Smooth muscle cell (in vitro differentiated cells): Measurements from ENCODE around the gene MFN2. TPM values are rescaled to one million over a fixed set of nuclear protein-coding genes. Genes with fewer than 3 reads are reported as not detected.
"Not testable (repeated sequence)": the region's sequence is repeated elsewhere in the genome, so short reads cannot be mapped to it uniquely, and the experiment has no call there.

Source experiments
- DNase-seq: peaks from one replicate; lab custom pipeline; 2025; ENCODE audit not compliant: unreplicated experiment; lab: John Stamatoyannopoulos, UW
- H2AFZ ChIP-seq: fragments of 200-600 bp; sonication (generic); 2 replicates; pipeline ENCODE4 v1.6.0; 2016; ENCODE audit warnings: antibody characterized with exemption, low read depth, mild to moderate bottlenecking
- H3F3A ChIP-seq: fragments of 200-600 bp; sonication (generic); 2 replicates; pipeline ENCODE4 v1.6.0; 2017; ENCODE audit warnings: antibody characterized with exemption, low read depth
- H3K27ac ChIP-seq: fragments of 200-600 bp; sonication (generic); 2 replicates; pipeline ENCODE4 v1.5.1; 2016; ENCODE audit warnings: low read depth, mild to moderate bottlenecking
- H3K27me3 ChIP-seq: fragments of 200-600 bp; sonication (generic); 2 replicates; pipeline ENCODE4 v1.6.1; 2016; ENCODE audit warnings: low read depth, mild to moderate bottlenecking
- H3K36me3 ChIP-seq: fragments of 200-600 bp; sonication (generic); 2 replicates; pipeline ENCODE4 v1.5.1; 2016; ENCODE audit warnings: low read depth
- H3K4me1 ChIP-seq: fragments of 200-600 bp; sonication (generic); 2 replicates; pipeline ENCODE4 v1.5.1; 2016; ENCODE audit warnings: low read depth
- H3K4me2 ChIP-seq: fragments of 200-600 bp; sonication (generic); 2 replicates; pipeline ENCODE4 v1.6.0; 2016; ENCODE audit warnings: mild to moderate bottlenecking
- H3K4me3 ChIP-seq: fragments of 200-600 bp; sonication (generic); 2 replicates; pipeline ENCODE4 v1.5.1; 2016; ENCODE audit warnings: mild to moderate bottlenecking
- H3K79me2 ChIP-seq: fragments of 200-600 bp; sonication (generic); 2 replicates; pipeline ENCODE4 v1.6.0; 2016; ENCODE audit warnings: low read depth, mild to moderate bottlenecking
- H3K9ac ChIP-seq: fragments of 200-600 bp; sonication (generic); 2 replicates; pipeline ENCODE4 v1.6.0; 2016; ENCODE audit warnings: low read depth
- H3K9me3 ChIP-seq: fragments of 200-600 bp; sonication (generic); replicated peaks from 2 replicates; pipeline ENCODE4 v1.5.1; 2016; ENCODE audit warnings: low read depth
- H4K20me1 ChIP-seq: fragments of 200-600 bp; sonication (generic); 2 replicates; pipeline ENCODE4 v1.6.0; 2016; ENCODE audit warnings: low read depth
- WGBS: methylation state at CpG from one replicate; pipeline ENCODE4 v1.1.7; 2016; ENCODE audit warnings: low lambda C conversion rate; 5-methylcytosine and 5-hydroxymethylcytosine counted together
- polyA plus RNA-seq: library from polyadenylated mRNA; unstranded; fragments of >200 nt; fragmentation: Nextera tagmentation; extraction: Ambion mirVana; gene quantifications from 2 replicates; pipeline ENCODE4 v1.2.1, GENCODE V29; 2016
- total RNA-seq: library from RNA; depleted of rRNA; stranded (reverse); fragments of >200 nt; gene quantifications from 2 replicates; pipeline ENCODE4 v1.2.3, GENCODE V29; 2014
- TF ChIP-seq, protein P1 (sequence below): fragments of 200-600 bp; sonication (generic); IDR thresholded peaks from 2 replicates; pipeline ENCODE4 v1.5.1; 2017; ENCODE audit warnings: borderline replicate concordance, mild to moderate bottlenecking, antibody characterized with exemption; ENCODE audit not compliant: insufficient read depth, poor library complexity, severe bottlenecking

Gene MFN2
- total and polyA plus RNA-seq, 2 experiments from 2014 or later = 30.0 to 39.7 TPM

DNA sequence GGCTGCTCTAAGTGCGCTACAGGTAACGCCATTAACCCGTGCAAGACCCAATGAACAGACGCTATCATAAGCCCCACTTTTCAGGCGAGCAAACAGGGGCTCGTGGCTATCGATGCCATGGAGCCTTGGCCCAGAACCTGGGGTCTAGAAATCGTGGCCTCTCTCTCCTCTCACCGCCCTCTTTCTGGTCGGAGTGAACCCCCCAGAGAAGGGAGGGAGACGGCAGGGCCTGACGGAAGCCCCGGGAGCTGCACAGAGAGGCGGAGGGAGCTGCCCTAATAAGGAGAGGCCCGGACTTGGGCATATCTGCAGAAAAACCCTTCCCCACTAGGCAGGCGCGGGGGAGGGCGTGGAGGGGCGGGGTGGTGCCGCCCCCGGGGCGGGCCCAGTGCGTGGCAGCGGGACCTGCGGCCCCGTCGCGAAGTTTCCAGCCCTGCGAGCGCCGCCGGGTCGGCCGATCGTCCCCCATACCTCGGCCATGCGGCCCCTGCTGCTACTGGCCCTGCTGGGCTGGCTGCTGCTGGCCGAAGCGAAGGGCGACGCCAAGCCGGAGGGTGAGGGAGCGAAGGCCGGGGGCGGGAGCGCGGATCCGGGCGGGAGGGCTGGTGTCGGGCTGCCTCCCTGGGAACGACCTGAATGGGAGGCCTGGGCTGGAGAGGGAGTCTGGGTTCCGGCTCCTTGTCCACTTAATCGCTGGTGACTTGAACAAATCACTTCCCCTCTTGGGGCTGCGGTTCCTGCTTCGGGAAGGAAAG is 45.8 kb upstream of the MFN2 start, which contains the start of gene PLOD1:
TSS of gene PLOD1 (plus strand) at position 416 of the 755 bp plus-strand sequence. CDS start at position 479, 63 bp downstream.
- H3K27me3 ChIP-seq = no peaks in the 10 kb centered on the region
- peaks cover 34% of the 10 kb centered on the region for H4K20me1 ChIP-seq
- WGBS = 2% methylated on average over 41 of the region's 55 CpGs
- H3K4me3 ChIP-seq = peak within 1 kb of the TSS; percentile 70
- peak within 1 kb of the TSS; percentile 68 for H3K9ac ChIP-seq
- H3K79me2 ChIP-seq = peaks cover 48% of the 10 kb centered on the region
- H3F3A ChIP-seq = no peaks in the 10 kb centered on the region
- H3K27ac ChIP-seq = peak within 1 kb of the TSS; percentile 14
- peak within 1 kb of the TSS; percentile 84 for H2AFZ ChIP-seq
- peak within 1 kb of the TSS; percentile 84 for H3K4me2 ChIP-seq
- no peaks in the 10 kb centered on the region for H3K9me3 ChIP-seq
- TF ChIP-seq, protein P1, sequence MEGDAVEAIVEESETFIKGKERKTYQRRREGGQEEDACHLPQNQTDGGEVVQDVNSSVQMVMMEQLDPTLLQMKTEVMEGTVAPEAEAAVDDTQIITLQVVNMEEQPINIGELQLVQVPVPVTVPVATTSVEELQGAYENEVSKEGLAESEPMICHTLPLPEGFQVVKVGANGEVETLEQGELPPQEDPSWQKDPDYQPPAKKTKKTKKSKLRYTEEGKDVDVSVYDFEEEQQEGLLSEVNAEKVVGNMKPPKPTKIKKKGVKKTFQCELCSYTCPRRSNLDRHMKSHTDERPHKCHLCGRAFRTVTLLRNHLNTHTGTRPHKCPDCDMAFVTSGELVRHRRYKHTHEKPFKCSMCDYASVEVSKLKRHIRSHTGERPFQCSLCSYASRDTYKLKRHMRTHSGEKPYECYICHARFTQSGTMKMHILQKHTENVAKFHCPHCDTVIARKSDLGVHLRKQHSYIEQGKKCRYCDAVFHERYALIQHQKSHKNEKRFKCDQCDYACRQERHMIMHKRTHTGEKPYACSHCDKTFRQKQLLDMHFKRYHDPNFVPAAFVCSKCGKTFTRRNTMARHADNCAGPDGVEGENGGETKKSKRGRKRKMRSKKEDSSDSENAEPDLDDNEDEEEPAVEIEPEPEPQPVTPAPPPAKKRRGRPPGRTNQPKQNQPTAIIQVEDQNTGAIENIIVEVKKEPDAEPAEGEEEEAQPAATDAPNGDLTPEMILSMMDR = no peak
- H3K4me1 ChIP-seq = peaks cover 10% of the 10 kb centered on the region
- DNase-seq = peak; percentile 70
- H3K36me3 ChIP-seq = no peaks in the 10 kb centered on the region

DNA sequence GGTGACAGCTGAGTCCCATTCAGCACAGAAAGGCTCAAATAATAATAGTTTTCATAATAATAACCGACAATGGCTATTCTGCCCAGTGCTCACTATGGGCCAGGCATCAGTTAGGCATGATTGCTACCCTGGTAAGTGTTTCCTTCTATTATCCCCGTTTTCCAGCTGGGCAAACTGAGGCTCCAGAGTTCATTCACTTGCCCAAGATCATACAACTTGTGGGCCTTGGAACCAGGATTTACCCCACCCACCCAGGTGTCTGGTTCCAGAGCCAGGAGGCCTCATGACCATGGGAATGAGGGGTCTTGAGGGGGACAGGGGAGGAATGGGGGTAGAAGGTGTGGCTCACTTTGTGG is 45.2 kb upstream of the MFN2 start:
- Histone ChIP-seq H4K20me1 (peaks cover 40% of the 10 kb centered on the region), H3F3A (no peaks in the 10 kb centered on the region), H2AFZ (peak overlapping the region; percentile 84), H3K36me3 (no peaks in the 10 kb centered on the region), H3K9ac (peak overlapping the region; percentile 68), H3K9me3 (no peaks in the 10 kb centered on the region), H3K79me2 (peaks cover 52% of the 10 kb centered on the region), H3K27ac (no peak overlapping the region), H3K4me2 (peak overlapping the region; percentile 84), H3K27me3 (no peaks in the 10 kb centered on the region), H3K4me3 (peak overlapping the region; percentile 70), H3K4me1 (peaks cover 4% of the 10 kb centered on the region)
- TF ChIP-seq, protein P1 = no peak
- whole genome bisulfite sequencing = 39% methylated on average over 2 of the region's 2 CpGs
- DNase-seq = no peak

DNA sequence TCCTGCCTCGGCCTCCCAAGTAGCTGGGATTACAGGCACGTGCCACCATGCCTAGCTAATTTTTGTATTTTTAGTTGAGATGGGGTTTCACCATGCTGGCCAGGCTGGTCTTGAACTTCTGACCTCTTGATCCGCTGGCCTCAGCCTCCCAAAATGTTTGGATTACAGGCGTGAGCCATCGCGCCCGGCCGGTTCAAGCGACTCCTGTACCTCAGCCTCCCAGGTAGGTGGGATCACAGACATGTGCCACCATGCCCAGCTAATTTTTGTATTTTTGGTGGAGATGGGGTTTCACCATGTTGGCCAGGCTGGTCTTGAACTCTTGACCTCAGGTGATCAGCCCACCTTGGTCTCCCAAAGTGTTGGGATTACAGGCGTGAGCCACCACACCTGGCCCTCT is 44.5 kb upstream of the MFN2 start:
- not testable (repeated sequence) for H3K27me3 ChIP-seq, H3K36me3 ChIP-seq, H3K9ac ChIP-seq, DNase-seq, H2AFZ ChIP-seq, H3F3A ChIP-seq, H3K27ac ChIP-seq, H3K4me1 ChIP-seq, H3K9me3 ChIP-seq
- WGBS = 96% methylated on average over 10 of the region's 10 CpGs
- Histone ChIP-seq H4K20me1 (peaks cover 47% of the 10 kb centered on the region), H3K4me2 (peak overlapping the region; percentile 84), H3K4me3 (peak overlapping the region; percentile 70), H3K79me2 (peaks cover 58% of the 10 kb centered on the region)

DNA sequence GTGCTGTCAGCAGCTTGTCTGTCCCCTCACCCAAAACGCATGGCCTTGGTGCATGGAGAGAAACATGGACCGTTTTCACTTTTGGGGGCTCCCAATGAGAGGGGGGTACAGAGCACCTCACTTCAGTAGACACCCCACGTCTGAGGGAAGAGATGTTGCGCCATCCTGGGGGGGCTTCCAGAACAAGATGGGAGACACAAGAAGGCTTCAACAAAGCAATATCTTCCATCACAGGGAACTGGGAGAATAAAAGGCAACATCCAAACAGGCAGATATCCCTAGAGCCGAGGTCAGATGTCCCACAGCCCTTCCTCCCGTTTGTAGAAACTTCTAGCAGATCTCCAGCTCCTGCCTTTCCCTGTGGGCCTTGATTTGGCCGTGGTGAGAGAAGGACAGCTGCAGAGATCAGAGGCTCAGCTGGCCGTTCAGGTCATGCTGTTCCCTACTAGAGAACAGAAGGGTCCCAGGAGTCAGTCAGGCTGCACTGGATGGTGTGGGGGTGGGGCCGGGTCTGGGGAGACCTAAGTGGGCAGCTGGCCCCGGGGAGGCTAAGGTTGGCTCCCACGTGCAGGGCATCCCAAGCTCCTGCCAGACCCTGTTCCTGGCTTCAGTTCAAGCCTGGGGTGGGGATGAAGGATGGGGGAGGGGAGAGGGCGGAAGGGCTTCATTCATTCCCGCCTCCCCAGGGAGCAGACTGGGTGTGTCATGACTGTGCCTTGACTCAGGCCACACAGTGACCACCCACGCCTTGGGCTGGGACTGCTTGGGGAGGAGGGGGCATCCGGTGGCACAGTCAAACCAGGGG is 41.3 kb upstream of the MFN2 start:
- Histone ChIP-seq H2AFZ (no peak overlapping the region), H3K27me3 (no peaks in the 10 kb centered on the region), H3K9me3 (no peaks in the 10 kb centered on the region), H3K4me3 (no peak overlapping the region), H3K36me3 (no peaks in the 10 kb centered on the region), H3K4me2 (peak overlapping the region; percentile 31), H3K9ac (no peak overlapping the region), H3K4me1 (peaks cover 3% of the 10 kb centered on the region), H3K27ac (no peak overlapping the region), H3F3A (peaks cover 5% of the 10 kb centered on the region), H3K79me2 (peaks cover 70% of the 10 kb centered on the region), H4K20me1 (peaks cover 79% of the 10 kb centered on the region)
- 80% methylated on average over 12 of the region's 15 CpGs for WGBS
- no peak for DNase-seq
- TF ChIP-seq, protein P1 = no peak

DNA sequence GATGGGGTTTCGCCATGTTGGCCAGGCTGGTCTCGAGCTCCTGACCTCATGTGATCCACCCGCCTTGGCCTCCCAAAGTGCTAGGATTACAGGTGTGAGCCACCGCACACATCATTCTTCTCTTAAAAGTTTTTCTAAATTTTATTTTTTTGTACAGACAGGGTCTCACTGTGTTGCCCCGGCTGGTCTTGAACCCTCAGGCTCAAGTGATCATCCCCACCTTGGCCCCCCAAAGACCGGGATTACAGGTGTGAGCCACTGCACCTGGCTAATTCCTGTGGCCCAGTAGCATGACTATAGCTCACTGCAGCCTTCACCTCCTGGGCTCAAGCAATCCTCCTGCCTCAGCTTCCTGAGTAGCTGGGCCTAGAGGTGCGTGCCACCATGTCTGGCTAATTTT is 40.5 kb upstream of the MFN2 start:
- Histone ChIP-seq H4K20me1 (peaks cover 85% of the 10 kb centered on the region), H3K79me2 (peaks cover 67% of the 10 kb centered on the region)
- not testable (repeated sequence) for H3F3A ChIP-seq, H3K9me3 ChIP-seq, H3K4me1 ChIP-seq, H3K27ac ChIP-seq, H3K4me2 ChIP-seq, H3K4me3 ChIP-seq, H3K9ac ChIP-seq, DNase-seq, H3K36me3 ChIP-seq, H2AFZ ChIP-seq, H3K27me3 ChIP-seq
- WGBS = 98% methylated on average over 7 of the region's 7 CpGs
